ENCODE measurements around the gene GMPR2. TPM values are rescaled to one million over a fixed set of nuclear protein-coding genes. Genes with fewer than 3 reads are reported as not detected.

GMPR2 gene
- total RNA-seq, 1 donor = 86.5 TPM

DNA sequence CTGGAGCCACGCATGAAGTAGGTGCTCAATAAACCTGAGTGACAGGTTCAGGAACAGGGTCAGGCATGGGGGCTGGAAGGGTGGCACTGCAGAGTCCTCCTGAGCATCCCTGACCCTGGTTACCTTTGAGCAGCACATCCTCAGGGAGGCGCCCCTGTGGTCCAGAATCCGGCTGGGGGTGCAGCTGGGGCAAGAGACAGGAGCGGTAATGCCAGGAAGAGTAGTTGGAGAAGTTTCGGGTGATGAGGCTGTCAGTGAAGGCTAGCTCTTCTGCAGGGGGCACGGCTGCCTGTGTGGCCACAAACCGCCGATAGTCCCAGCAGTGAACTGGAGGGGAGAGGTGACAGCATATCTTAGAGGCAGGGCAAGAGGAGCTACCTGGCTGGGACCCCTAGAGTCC, 36.6 kb downstream of the GMPR2 start:
- H3K27ac ChIP-seq (ENCODE audit: low read depth, low read length) = no peak overlapping the region
- TF ChIP-seq CTCF (IDR thresholded peaks at IDR 0.05; ENCODE audit: extremely low read depth, low read depth, low read length) = no peak
- H3K4me2 ChIP-seq (ENCODE audit: insufficient read depth, low read length) = no peak overlapping the region

GRCh38 chr14:24269910-24270536, 37.3 kb downstream of the GMPR2 start:
- no peak for TF ChIP-seq CTCF (IDR thresholded peaks at IDR 0.05; ENCODE audit: extremely low read depth, low read depth, low read length)

More for the DNA sequence above, 36.6 kb downstream of the GMPR2 start:
- Histone ChIP-seq H3K9me3 (ENCODE audit: low read depth, low read length) (no peaks in the 10 kb centered on the region), H3K27me3 (ENCODE audit: insufficient read depth, low read length) (no peaks in the 10 kb centered on the region), H4K20me1 (ENCODE audit: insufficient read depth, low read length) (no peaks in the 10 kb centered on the region), H3K36me3 (ENCODE audit: insufficient read depth, low read length) (peaks cover 38% of the 10 kb centered on the region), H2AFZ (ENCODE audit: low read length) (no peak overlapping the region), H3K4me1 (ENCODE audit: insufficient read depth, low read length) (peaks cover 6% of the 10 kb centered on the region), H3K4me3 (ENCODE audit: insufficient read depth, low read length) (no peak overlapping the region), H3K79me2 (ENCODE audit: insufficient read depth, low read length) (peaks cover 7% of the 10 kb centered on the region)
- DNase-seq (ENCODE audit: insufficient read length, low spot score, missing footprints) = no peak

DNA sequence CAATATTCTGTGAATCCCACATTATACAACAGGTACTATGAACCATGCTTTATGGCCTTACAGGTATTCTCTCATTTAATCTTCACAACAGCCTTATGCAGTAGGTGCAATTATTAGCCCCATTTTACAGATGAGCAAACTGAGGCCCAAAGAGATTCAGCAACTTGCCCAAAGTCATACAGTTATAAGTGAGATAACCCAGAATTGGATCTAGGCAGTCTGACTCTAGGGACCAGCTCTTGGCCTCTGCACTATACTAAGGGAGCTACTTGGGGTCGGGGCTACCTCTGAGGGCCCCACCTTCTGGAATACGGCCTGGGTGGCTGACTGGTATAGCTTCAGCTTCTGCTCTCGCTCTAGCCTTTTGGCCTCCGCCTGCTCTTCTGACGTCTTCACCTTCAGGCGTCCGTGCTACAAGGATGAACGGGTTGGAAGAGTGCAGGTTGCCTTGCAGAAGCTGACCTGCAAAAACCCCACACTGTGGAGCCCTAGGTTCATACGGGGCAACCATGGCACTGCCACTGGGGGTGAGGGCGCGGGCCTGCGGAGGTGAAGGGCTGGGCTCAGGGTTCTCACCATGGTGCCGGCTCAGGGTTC, 37.9 kb downstream of the GMPR2 start:
- no peaks in the 10 kb centered on the region for H4K20me1 ChIP-seq (ENCODE audit: insufficient read depth, low read length)
- peak overlapping the region; percentile 94 for H3K4me2 ChIP-seq (ENCODE audit: insufficient read depth, low read length)
- H3K27me3 ChIP-seq (ENCODE audit: insufficient read depth, low read length) = no peaks in the 10 kb centered on the region
- H3K4me3 ChIP-seq (ENCODE audit: insufficient read depth, low read length) = peak overlapping the region; percentile 100
- peaks cover 32% of the 10 kb centered on the region for H3K36me3 ChIP-seq (ENCODE audit: insufficient read depth, low read length)
- H3K27ac ChIP-seq (ENCODE audit: low read depth, low read length) = peak overlapping the region; percentile 96
- peaks cover 6% of the 10 kb centered on the region for H3K4me1 ChIP-seq (ENCODE audit: insufficient read depth, low read length)
- peaks cover 7% of the 10 kb centered on the region for H3K79me2 ChIP-seq (ENCODE audit: insufficient read depth, low read length)
- peak overlapping the region; percentile 99 for H2AFZ ChIP-seq (ENCODE audit: low read length)
- H3K9me3 ChIP-seq (ENCODE audit: low read depth, low read length) = no peaks in the 10 kb centered on the region
- no peak for TF ChIP-seq CTCF (IDR thresholded peaks at IDR 0.05; ENCODE audit: extremely low read depth, low read depth, low read length)
- no peak for DNase-seq (ENCODE audit: insufficient read length, low spot score, missing footprints)

More at GRCh38 chr14:24269910-24270536, 37.3 kb downstream of the GMPR2 start:
- H3K27ac ChIP-seq (ENCODE audit: low read depth, low read length) = no peak overlapping the region
- peaks cover 37% of the 10 kb centered on the region for H3K36me3 ChIP-seq (ENCODE audit: insufficient read depth, low read length)
- H3K9me3 ChIP-seq (ENCODE audit: low read depth, low read length) = no peaks in the 10 kb centered on the region
- H3K79me2 ChIP-seq (ENCODE audit: insufficient read depth, low read length) = peaks cover 7% of the 10 kb centered on the region
- no peak overlapping the region for H2AFZ ChIP-seq (ENCODE audit: low read length)
- no peak for DNase-seq (ENCODE audit: insufficient read length, low spot score, missing footprints)
- H3K27me3 ChIP-seq (ENCODE audit: insufficient read depth, low read length) = no peaks in the 10 kb centered on the region
- H3K4me2 ChIP-seq (ENCODE audit: insufficient read depth, low read length) = no peak overlapping the region
- H3K4me1 ChIP-seq (ENCODE audit: insufficient read depth, low read length) = peaks cover 6% of the 10 kb centered on the region
- no peaks in the 10 kb centered on the region for H4K20me1 ChIP-seq (ENCODE audit: insufficient read depth, low read length)
- H3K4me3 ChIP-seq (ENCODE audit: insufficient read depth, low read length) = no peak overlapping the region

DNA sequence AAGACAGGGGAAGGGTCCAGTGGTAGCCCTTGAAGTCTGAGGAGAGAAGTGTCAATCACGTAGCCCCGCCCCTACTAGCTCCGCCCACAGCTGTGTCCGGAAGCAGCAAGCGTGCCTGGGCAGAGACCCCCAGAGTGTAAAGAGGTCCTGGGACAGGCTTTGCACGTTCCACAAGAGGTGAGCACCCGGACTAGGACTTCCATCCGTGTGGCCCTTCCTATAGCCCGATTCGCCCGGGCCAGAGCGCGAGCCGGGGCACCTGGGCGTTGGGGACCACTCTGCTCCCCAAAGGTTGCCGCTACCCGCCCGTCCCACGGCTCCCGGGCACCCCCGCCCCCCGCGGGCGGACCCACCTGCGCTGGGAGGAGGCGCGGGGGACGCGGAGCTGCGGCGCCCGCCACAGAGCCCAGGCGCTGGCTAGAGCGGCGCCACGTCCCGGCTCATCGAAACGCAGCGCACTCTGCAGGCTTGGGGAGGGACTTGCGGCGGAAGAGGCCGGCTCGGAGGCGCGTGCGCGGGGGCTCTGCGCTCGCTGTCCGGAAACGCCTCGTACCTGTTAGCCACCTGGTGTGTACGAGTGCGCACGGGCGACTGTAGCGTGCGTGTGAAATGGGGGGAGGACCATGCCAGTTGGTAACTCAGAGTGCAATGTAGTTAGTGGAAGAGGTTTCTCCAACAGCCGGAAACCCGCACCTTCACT, 38.6 kb downstream of the GMPR2 start, which contains the start of gene RABGGTA:
TSS of gene RABGGTA (minus strand) at position 464 of the 700 bp plus-strand sequence. CDS start 482 bp downstream, outside the sequence.
- H3K4me3 ChIP-seq (ENCODE audit: insufficient read depth, low read length) = peak within 1 kb of the TSS; percentile 100
- H3K79me2 ChIP-seq (ENCODE audit: insufficient read depth, low read length) = peaks cover 7% of the 10 kb centered on the region
- H3K27ac ChIP-seq (ENCODE audit: low read depth, low read length) = peak within 1 kb of the TSS; percentile 96
- peak; percentile 99 for DNase-seq (ENCODE audit: insufficient read length, low spot score, missing footprints)
- peaks cover 6% of the 10 kb centered on the region for H3K4me1 ChIP-seq (ENCODE audit: insufficient read depth, low read length)
- H3K4me2 ChIP-seq (ENCODE audit: insufficient read depth, low read length) = peak within 1 kb of the TSS; percentile 94
- H3K27me3 ChIP-seq (ENCODE audit: insufficient read depth, low read length) = no peaks in the 10 kb centered on the region
- H3K36me3 ChIP-seq (ENCODE audit: insufficient read depth, low read length) = peaks cover 32% of the 10 kb centered on the region
- peak within 1 kb of the TSS; percentile 99 for H2AFZ ChIP-seq (ENCODE audit: low read length)
- peak; percentile 62 for TF ChIP-seq CTCF (IDR thresholded peaks at IDR 0.05; ENCODE audit: extremely low read depth, low read depth, low read length)
- H4K20me1 ChIP-seq (ENCODE audit: insufficient read depth, low read length) = no peaks in the 10 kb centered on the region
- no peaks in the 10 kb centered on the region for H3K9me3 ChIP-seq (ENCODE audit: low read depth, low read length)

All from osteoblast (primary cell).